ENCODE measurements around the gene RASA4B.

The RASA4B gene

DNA sequence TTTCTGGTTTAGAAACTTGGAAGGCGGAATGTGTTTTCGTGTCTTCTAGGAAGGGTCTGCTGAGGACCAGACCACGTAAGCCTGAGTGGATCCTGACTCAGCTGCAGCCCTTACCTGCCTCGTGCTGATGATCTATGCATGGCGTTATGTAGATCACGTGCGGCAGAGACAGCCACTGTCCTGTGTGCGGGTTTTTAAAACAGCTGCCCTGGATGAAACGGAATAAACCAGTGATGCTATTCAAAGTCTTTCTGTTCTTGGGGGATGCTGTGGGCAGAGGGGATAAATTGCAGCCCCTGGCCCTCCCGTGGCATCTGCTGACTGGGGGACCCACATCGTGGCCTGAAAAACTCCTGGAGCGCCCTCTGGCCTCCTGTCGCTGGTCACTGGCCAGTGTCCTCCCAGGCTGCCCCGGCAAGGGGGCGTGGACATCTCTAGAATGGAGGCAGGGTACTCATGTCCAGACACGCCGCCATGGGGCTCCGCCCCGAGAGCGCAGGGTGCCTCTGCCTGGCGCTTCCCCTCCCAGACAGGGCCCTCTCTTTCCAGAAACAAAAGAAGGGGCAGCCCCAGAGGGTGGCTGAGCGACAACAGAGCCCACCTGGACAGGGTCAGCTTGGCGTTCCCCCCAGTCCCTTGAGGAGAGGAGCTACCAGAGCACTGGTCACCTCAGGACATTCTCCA is 66.1 kb downstream of the RASA4B start:
- DNase-seq: no peak

DNA sequence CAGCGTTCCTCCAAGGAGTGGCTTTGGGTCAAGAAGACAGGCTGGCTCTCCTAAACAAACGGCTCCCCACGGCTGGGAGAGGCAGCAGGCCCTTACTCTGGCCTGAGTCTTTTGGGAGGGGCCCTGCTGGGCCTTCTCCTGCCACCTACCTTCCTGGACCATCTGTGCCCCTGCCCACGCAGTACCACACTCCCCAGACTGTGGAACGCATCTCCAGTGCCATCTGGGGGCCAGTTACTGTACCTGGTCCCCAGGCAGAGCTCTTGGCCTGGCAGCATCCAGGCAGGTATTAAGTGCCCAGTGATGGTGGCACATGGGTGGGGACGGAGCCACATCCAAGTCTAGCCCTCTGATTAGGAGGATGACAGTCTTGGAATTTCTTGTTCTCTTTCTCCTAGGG is 67.3 kb downstream of the RASA4B start:
- peak; percentile 63 for DNase-seq

DNA sequence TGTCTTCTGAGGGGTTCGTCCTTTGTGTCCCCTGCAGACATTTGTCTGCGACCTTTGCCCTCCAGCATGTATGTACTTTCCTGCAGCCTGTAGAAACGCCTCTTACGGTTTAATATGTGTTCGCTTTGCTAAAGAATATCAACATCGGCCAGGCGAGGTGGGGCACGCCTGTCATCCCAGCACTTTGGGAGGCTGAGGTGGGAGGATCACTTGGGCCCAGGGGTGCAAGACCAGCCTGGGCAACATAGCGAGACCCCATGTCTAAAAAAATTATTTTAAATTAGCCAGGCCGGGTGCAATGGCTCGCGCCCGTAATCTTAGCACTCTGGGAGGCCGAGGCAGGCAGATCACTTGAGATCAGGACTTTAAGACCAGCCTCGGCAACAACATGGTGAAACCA is 68.4 kb downstream of the RASA4B start:
- no peak for DNase-seq

DNA sequence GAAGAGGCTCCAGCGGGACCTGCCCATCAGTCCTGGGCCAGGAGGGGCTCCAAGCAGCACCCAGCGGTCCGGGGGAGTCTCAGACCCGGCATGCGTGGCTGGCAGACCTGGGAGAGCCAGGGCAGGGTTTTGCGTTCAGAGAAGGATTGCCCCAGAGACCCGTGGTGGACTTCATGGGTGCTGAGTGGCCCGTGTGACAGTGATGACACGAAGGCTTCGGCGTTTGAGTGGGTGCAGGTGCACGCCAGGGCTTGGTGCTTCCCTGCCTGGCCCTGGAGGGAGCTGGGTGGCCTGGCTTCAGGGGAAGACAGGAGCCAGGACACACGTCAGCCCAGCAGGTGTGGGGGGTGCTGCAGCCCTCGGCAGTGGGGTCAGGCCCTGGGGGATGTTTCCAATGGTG is 70.3 kb downstream of the RASA4B start:
- DNase-seq: no peak

DNA sequence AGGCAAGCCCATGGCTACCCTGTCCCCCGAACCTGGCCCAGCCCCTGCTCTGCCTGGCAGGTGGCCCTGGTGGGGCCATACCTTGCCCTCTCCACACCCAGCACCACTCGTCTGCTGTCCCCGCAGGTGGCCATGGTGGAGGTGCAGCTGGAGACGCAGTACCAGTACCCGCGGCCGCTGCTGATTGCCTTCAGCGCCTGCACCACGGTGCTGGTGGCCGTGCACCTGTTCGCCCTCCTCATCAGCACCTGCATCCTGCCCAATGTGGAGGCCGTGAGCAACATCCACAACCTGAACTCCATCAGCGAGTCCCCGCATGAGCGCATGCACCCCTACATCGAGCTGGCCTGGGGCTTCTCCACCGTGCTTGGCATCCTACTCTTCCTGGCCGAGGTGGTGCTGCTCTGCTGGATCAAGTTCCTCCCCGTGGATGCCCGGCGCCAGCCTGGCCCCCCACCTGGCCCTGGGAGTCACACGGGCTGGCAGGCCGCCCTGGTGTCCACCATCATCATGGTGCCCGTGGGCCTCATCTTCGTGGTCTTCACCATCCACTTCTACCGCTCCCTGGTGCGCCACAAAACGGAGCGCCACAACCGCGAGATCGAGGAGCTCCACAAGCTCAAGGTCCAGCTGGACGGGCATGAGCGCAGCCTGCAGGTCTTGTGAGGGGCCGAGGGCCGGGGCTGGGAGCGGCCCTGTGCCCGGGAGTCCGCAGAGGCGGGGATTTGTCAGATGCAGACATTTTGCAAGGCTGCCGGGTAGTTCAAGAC is 71.0 kb downstream of the RASA4B start:
- DNase-seq: no peak

DNA sequence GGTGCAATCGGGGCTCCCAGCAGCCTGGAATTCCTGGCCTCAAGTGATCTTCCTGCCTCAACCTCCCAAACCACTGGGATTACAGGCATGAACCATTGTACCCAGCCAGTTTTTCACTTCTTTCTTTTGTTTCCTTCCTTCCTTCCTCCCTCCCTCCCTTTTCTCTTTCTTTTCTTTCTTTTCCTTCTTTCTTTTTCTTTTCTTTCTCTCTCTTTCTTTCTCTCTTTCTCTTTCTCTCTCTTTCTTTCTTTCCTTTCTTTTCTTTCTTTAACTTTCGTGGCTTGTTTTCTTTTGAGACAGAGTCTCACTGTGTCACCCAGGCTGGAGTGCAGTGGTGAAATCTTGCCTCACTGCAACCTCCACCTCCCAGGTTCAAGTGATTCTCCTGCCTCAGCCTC is 71.9 kb downstream of the RASA4B start:
- no peak for DNase-seq

DNA sequence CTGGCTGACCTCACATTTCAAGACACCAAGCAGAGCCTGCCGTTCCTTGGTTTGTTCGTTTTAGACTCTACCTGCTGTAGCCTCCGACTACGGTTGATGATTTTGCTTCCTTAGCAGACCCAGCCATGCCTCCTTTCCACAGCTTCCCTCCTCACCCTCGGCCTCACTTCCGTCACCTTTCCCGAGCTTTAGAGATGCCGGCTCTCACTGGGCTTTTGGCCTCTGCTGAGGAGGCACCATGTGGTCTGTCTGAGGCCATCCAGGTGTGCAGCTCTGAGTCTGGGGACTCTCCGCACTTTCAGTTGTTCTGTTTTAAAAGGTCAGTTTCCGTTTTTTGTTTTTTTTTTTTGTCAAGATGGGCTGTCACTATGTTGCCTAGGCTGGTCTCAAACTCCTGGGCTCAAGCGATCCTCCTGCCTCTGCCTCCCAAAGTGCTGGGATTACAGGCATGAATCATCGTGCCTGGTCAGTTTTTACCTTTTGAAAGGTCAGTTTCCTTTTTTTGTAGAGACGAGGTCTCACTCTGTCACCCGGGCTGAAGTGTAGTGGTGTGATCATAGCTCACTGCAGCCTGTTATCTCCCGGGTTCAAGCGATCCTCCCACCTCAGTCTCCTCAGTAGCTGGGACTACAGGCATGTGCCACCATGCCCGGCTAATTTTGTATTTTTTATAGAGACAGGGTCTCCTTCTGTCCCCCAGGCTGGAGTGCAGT is 72.5 kb downstream of the RASA4B start:
- DNase-seq: no peak

DNA sequence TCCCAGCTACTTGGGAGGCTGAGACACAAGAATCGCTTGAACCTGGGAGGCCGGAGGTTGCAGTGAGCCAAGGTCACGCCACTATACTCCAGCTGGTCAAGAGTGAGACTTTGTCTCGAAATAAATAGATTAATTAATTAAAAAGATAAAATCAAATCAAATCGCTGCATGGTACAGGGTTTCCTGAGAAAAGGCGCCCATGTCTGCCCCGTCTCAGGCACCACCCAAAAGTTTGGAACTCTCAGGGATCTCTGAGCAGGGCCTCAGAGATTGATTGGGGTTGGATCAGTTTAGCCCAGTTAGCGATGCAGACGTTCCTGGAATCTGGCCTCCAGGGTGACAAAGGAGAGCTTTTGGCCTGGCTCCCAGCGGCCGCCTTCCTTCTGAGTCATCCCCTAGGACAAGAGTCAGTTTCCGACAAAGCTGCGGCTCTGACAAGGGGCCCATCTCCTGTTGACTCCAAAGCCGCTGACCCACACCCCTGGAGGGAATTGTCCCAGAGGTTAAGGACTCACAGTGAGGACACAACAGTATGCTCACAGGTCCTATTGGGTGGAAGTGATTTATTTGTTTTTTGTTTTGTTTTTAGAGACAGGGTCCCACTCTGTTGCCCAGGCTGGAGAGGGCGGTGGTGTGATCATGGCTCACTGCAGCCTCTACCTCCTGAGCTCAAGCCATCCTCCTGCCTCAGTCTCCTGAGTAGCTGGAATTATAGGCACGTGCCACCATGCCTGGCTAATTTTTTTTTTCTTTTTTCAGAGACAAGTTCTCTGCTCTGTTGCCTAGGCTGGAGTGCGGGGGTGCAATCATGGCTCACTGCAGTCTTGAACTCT is 77.4 kb downstream of the RASA4B start:
- no peak for DNase-seq

DNA sequence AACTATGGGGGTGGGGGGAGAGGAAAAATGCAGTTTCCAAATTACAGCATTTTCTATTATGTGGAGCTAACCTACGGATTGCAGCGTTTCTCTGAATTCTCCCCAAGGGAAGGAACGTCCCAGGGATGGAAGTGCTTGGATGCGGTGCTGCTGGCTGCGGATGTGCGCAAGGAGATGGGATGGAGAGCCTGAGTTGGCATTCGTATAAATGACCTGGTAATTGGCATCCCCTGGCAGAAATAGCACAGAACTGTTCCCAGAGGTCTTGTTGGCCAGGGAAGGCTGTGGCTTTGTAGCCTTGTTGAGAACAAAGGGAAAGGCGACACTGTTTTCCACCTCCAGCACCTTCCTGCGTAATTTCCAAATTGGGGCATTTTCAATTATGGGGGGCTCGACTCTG is 81.5 kb downstream of the RASA4B start:
- DNase-seq: no peak

DNA sequence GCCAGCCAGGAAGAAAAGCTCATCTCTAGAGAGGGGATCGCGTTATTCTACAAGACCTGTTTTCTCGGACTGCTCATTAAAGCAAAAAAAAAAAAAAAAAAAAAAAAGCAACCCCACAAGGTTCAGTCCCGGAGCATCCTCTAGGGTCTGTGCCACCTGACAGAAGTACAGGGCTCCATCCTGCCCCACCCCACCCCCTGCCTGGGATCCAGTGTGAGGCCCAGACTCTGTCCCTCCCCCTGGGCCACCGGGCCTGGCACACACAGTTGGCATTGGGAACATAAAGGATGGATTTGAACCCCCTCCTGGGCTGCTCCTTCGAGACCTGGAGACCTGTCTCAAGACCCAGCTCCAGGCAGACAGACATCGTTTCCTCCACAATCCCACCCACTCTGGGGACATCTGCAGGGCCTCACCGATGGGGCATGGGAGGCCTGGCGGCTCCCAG is 83.5 kb downstream of the RASA4B start:
- no peak for DNase-seq

DNA sequence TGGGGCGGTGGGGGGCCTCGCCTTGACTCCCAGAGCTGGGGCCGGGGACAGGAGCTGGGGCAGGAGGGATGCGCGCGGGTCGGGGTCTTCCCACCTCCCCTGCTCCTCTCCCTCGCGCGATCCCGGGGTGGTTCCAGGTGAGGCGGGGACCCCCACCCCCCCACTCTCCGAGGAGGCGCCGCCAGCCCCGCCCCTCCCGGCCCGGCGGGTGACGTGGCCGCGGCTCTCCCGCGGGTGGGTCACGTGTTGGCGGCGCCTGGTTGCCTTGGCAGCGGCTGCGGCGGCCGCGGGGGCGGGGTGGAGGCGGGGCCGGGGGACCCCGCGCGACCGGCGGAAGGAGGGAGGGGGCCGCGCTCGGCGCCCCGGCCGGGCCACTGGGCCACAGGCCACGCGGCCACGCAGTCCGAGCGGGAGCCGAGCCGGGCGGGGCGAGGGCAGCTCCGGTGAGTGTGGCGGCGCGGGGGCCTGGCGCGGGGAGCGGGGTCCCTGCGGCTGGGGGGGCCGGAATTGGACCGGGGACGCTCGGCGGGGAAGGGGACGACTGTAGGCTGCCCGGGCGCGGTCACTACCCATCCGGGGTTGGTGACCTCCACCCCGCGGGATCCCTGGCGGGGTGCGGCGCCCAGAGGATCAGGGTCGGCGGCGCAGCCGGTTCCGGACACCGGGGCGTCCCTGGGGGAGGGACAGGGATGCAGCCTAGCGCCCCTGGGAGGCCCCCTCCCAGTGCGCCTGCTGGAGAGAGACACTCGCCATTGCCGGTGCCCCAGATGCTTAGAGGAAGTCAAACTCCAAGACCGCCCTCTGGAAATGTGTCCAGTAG is 84.1 kb downstream of the RASA4B start, which contains the start of gene ORAI2:
Gene ORAI2 (plus strand): TSS at position 357 of the 820 bp plus-strand sequence. CDS start 5,382 bp downstream, outside the sequence.
- peak; percentile 87 for DNase-seq
